DOHH2 (cell line): Measurements from ENCODE around the gene ZBTB7C.

Source experiments
- CTCF ChIP-seq: fragments of 200-600 bp; sonication (generic); IDR thresholded peaks from one replicate; pipeline ENCODE4 v1.5.1; 2014; ENCODE audit warnings: antibody characterized with exemption, mild to moderate bottlenecking, low read depth, low read length; ENCODE audit not compliant: poor library complexity, severe bottlenecking
- EZH2phosphoT487 ChIP-seq: fragments of 200-600 bp; sonication (generic); IDR thresholded peaks from 2 replicates; pipeline ENCODE4 v1.6.1; 2017; ENCODE audit warnings: borderline replicate concordance, mild to moderate bottlenecking, antibody characterized with exemption, low read length, moderate library complexity, mixed read lengths

GRCh38 chr18:48050176-48050575 lies 359.0 kb downstream of the ZBTB7C start:
- TF ChIP-seq EZH2phosphoT487: no peak
- TF ChIP-seq CTCF: no peak
